Stimulated activated CD4-positive, alpha-beta T cell treated with anti-CD3 and anti-CD28 coated beads, Interleukin-15, amount 100 ng/mL, for 48 hours (primary cell): ENCODE measurements around the gene TMEM263.
"Not testable (repeated sequence)": the region's sequence is repeated elsewhere in the genome, so short reads cannot be mapped to it uniquely, and the experiment has no call there.

Experiments
- DNase-seq, 2 donors: peaks; one replicate each; pipeline ENCODE4 v3.0.0-alpha.2; 2020; ENCODE audit warnings: low read depth in 2 of 2

Gene TMEM263

GRCh38 chr12:106986135-106986534 is 30.4 kb downstream of the TMEM263 start:
- DNase-seq: no peak

DNA sequence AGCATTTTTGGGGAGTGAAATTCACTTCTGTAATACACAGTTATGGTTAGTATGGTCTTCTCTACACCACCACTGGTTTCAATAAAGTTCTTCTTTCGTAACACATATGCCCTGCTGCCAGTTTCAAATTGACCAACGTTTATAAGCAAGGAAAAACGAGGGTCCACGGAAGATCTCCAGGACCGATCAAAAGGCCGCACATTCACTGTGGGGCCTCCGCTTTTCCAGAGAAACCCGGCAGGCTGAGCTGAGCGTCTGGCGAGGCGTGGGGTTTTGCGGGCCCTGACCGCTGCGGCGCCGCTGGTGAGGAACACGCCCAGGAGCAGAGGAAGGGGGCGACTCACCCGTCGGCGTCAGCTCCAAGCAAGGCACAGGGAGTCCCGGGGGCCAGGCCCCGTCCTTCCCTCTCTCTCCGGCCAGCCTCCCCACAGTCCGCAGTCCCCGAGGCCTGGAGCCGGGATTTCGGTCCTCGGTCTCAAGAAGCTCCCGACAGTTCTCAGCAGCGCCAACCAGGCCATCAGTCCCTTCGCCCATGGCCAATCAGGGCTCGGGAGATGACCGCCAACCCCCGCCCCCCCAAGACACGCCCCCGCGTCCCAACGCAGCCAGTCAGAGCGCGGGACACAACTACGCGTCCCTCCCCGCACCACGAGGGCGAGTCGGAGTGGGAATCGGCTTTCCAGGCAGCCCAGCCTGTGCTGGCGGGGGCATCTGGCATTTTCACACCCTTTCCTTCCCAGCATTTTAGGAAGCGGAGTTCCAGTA is 31.1 kb downstream of the TMEM263 start, which contains the start of gene MTERF2:
MTERF2 (minus strand) TSS at position 522 of the 765 bp plus-strand sequence. CDS start 8,432 bp downstream, outside the sequence.
- peak; percentile 57 to 70 for DNase-seq

- DNase-seq: no peak
Measured at GRCh38 chr12:106987846-106988245, 32.1 kb downstream of the TMEM263 start.

DNA sequence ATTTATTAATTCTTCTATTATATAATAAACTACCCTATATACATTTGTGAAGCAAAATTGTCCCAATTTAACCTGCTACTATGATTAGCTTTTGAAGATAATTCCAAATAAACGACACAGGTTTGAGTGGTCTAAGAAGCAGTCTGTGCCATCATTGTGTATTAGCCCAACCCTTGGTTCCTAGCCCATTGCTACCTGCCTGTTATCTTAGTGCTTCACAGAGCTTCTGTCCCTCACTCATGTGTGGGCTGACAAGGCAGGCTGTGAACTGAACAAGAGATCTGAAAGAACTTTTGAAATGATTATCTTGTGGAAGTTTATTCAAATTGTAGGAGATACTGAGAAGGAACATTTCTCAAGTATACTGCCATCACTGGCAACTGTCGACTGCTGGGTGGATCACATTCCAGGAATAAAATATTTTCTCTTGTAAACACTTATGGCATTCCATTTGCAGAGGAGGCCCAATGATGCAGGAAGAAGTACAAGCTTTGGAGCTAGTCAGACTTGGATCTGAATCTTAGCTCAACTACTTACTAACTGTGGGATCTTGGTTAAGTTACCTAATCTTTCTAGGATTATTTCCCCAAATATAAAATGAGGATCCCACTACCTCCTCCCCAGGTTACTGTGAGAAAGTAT is 39.0 kb downstream of the TMEM263 start:
- DNase-seq: no peak

GRCh38 chr12:106996102-106996501 is 40.4 kb downstream of the TMEM263 start:
- not testable (repeated sequence) for DNase-seq

DNA sequence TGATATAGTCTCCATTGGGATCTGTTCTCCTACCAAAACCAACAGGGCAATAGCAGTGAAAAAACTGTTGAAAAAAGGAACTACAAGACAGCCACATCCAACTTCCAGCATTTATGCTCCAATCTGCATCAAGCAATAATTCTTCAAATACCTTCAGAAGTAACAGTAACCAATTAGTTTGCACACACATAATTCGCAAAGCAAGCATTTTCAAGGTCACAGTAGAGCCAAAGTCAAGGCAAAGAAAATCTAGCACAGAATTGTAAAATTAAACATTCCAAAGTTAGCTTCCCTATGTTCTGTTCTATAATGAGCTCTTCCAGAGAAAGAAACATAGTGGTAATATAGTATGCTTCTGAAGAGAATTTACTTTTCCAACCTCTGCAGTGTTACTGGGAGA is 42.2 kb downstream of the TMEM263 start:
- DNase-seq: no peak

GRCh38 chr12:106999446-106999845 is 43.7 kb downstream of the TMEM263 start:
- no peak for DNase-seq

GRCh38 chr12:107002665-107003064 is 47.0 kb downstream of the TMEM263 start:
- not testable (repeated sequence) for DNase-seq

DNA sequence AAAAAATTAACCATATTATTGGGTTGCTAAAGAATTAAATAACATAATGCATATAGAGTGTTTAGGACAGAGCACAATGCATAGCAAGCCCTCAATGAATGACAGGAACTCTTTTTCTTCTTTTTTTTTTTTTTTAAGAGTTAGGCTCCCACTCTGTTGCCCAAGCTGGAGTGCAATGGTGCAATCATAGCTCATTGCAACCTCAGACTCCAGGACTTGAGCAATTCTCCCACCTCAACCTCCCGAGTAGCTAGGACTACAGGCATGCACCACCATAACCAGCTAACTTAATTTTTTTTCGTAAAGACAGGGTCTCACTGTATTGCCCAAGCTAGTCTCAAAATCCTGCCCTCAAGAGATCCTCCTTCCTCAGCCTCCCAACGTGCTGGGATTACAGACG is 51.7 kb downstream of the TMEM263 start:
- DNase-seq: no peak

DNA sequence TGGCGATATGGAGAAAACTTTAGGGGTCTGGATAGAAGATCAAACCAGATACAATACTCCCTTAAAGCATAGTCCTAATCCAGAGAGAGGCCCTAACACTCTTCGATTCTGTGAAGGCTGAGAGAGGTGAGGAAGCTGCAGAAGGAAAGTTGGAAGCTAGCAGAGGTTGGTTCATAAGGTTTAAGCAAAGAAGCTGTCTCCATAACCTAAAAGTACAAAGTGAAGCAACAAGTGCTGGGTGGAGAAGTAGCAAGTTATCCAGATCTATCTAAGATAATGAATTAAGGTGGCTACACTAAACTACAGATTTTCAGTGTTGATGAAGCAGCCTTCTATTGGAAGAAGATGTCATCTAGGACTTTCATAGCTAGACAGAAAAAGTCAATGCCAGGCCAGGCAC is 55.8 kb downstream of the TMEM263 start:
- no peak for DNase-seq

DNA sequence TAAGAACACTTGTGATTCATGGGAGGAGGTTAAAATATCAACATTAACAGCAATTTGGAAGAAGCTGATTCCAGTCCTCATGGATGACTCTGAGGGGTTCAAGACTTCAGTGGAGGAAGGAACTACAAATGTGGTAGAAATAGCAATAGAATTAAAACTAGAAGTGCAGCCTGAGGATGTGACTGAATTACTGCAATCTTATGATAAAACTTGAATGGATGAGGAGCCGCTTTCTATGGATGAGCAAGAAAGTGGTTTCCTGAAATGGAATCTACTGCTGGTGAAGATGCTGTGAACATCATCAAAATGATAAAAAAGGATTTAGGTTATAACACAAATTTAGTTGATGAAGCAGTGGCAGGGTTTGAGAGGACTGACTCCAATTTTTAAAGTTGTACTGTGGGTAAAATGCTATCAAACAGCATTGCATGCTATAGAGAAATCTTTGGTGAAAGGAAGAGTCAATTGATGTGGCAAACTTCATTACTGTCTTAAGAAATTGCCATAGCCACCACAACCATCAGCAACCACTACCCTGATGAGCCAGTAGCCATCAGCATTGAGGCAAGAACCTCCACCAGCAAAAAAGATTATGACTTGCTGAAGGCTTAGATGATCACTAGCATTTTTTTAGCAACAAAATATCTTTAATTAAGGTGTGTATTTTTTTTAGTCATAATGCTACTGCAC is 57.2 kb downstream of the TMEM263 start:
- DNase-seq: no peak

GRCh38 chr12:107014055-107014454 is 58.3 kb downstream of the TMEM263 start:
- no peak for DNase-seq

- no peak for DNase-seq
Measured at GRCh38 chr12:107017042-107017441, 61.3 kb downstream of the TMEM263 start.

DNA sequence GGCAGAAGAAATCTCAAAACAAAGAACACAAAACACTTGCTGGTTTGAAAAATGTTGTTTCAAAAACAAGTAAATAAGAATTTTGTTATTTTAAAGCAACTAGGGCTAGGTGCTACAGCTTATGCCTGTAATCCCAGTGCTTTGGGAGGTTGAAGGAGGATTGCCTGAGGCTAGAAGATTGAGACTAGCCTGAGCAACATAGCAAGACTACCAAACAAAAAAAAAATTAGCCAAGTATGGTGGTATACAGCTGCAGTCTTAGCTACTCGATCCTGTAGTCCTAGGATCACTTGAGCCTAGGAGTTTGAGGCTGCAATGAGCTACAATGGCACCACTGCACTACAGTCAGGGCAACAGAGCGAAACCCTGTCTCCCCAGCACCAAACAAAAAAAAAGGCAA is 63.8 kb downstream of the TMEM263 start:
- DNase-seq: no peak
